Prostate gland (tissue), 2 donors: ENCODE measurements around the gene CNTRL.

Source experiments
- CTCF ChIP-seq, 4 experiments: fragments of 200-600 bp in 2 of 4; fragments of 450-650 bp in 2 of 4; sonication (generic) in 2 of 4; IDR thresholded peaks; 1 replicate in 3 of 4; 2 replicates in 1 of 4; pipeline ENCODE4 v1.5.1; 2016 to 2019; ENCODE audit warnings: antibody characterized with exemption in 4 of 4, mild to moderate bottlenecking in 2 of 4, moderate library complexity in 2 of 4
- POLR2A ChIP-seq: fragments of 450-650 bp; IDR thresholded peaks from one replicate; pipeline ENCODE4 v1.6.1; 2016; ENCODE audit warnings: antibody characterized with exemption, mild to moderate bottlenecking

DNA sequence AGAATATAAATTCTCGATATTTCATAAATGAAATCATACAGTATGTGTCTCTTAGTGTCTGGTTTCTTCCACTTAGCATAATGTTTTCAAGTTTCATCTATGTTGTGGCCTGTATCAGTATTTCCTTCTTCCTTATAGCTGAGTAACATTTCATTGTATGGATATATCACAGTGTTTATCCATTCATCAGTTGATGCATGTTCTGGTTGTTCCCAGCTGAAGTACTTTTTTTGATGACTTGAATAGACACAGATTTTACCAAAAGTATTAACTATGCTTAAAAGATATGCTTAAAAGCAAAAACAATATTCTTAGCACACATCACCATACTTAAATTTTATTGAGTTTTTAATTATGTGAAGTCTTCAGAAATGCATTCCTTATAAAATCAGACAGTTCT, 114.3 kb downstream of the CNTRL start:
- no peak for TF ChIP-seq CTCF (IDR thresholded peaks at IDR 0.05)
- no peak for TF ChIP-seq POLR2A
